HUES48 (cell line): Measurements from ENCODE around the gene ESRRB.
"Not testable (repeated sequence)": the region's sequence is repeated elsewhere in the genome, so short reads cannot be mapped to it uniquely, and the experiment has no call there.

Experiments
- H3K27ac ChIP-seq: one replicate; pipeline ENCODE4 v1.7.0; 2013; ENCODE audit warnings: low read depth, low read length, inconsistent platforms
- H3K27me3 ChIP-seq: 2 replicates; pipeline ENCODE4 v1.6.1; 2013; ENCODE audit warnings: mild to moderate bottlenecking, low read length; ENCODE audit not compliant: control insufficient read depth, insufficient read depth
- H3K36me3 ChIP-seq: 2 replicates; pipeline ENCODE4 v1.6.1; 2013; ENCODE audit warnings: low read length; ENCODE audit not compliant: control insufficient read depth, insufficient read depth
- H3K4me1 ChIP-seq: 2 replicates; pipeline ENCODE4 v1.6.1; 2013; ENCODE audit warnings: mild to moderate bottlenecking, low read length; ENCODE audit not compliant: control insufficient read depth, insufficient read depth
- H3K4me3 ChIP-seq: 2 replicates; pipeline ENCODE4 v1.5.1; 2013; ENCODE audit warnings: mild to moderate bottlenecking, low read depth, low read length
- H3K9ac ChIP-seq: 2 replicates; pipeline ENCODE4 v1.6.1; 2013; ENCODE audit warnings: mild to moderate bottlenecking, low read depth, low read length, moderate library complexity
- H3K9me3 ChIP-seq: 2 replicates; pipeline ENCODE4 v1.6.1; 2013; ENCODE audit warnings: low read length; ENCODE audit not compliant: control insufficient read depth, insufficient read depth

Gene ESRRB

DNA sequence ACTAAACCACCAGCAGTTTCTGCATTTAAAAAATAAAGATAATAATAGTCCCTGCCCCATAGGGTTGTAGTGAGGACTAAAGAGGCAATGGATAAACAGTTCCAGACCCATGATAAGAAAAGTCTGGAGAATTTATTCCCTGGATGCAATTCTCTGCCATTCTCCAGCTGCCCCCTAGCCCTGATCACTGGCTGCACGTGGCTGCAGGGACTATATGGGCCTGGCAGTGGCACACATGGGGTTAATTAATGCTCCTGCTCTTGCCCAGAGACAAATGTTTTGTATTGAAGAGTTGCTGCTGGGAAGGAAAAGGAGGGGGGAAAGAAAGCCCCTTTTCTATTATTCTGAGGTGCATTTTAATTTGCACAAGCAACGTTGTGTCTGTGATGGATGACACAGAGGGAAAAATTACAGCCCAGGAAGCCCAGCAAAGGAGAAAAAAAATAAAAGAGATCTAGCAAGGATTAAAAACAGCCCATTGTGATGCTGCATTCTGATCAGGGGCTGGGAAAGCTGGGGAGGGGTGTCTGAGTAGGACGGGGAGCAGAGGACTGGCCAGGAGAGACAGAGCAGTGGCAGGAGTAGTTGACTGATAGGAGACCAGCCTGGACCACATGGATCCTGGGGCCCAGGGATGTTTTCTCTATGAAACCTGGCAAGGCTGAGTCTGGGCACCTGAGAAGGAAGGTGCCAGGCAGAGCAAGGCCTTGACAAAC lies 149.3 kb downstream of the ESRRB start:
- H3K9ac ChIP-seq, result no peak overlapping the region
- peaks cover 4% of the 10 kb centered on the region; the same call in 1 of the 2 replicates for H3K4me1 ChIP-seq
- H3K9me3 ChIP-seq, result no peaks in the 10 kb centered on the region
- no peak overlapping the region for H3K27ac ChIP-seq
- H3K4me3 ChIP-seq, result no peak overlapping the region
- H3K27me3 ChIP-seq, result no peaks in the 10 kb centered on the region
- H3K36me3 ChIP-seq, result no peaks in the 10 kb centered on the region

DNA sequence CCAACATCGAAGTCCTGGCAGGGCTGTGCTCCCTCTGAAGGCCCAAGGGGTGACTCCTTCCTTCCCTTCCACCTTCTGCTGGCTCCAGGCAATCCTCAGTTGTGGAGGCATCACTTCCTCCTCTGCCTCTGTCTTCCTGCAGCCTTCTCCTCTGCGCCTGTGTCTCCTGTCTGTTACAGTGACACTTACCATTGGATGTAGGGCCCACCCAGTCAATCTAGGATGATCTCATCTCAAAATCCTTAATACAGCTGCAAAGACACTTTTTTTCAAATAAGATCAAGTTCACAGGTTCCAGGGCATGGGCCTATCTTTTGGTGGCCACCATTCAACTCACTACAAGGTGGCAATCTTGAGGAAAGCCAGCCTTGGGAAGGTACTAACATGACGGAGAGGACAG lies 155.1 kb downstream of the ESRRB start:
- H3K27me3 ChIP-seq, result no peaks in the 10 kb centered on the region
- H3K27ac ChIP-seq, result no peak overlapping the region
- H3K9me3 ChIP-seq, result no peaks in the 10 kb centered on the region
- H3K4me3 ChIP-seq, result no peak overlapping the region
- no peaks in the 10 kb centered on the region for H3K4me1 ChIP-seq
- no peak overlapping the region for H3K9ac ChIP-seq
- H3K36me3 ChIP-seq, result no peaks in the 10 kb centered on the region

DNA sequence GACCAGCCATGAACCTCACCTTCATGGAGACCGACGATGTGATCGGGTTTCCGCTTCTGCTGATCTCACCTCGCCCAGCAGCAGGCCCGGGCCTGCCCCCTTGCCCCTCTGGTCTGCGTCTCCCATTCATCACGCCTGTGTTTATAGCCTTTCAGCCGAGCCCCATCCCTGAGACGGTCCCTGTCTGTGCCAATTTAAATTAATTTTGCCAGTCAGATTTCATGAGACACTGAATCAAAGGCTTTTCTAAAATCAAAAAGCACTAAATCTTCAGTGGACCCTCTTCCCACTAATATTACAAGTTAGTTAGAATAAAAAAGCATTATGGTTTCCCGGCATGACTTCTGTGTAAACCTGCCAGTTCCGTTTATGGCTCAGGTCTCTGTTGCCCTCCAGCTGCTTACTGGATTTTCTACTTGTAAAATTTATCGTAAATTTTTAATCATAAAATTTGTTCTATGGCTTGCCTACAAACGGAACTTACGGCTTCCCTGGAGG lies 155.9 kb downstream of the ESRRB start:
- no peaks in the 10 kb centered on the region for H3K9me3 ChIP-seq
- no peak overlapping the region for H3K4me3 ChIP-seq
- no peaks in the 10 kb centered on the region for H3K27me3 ChIP-seq
- no peak overlapping the region for H3K9ac ChIP-seq
- no peaks in the 10 kb centered on the region for H3K36me3 ChIP-seq
- no peak overlapping the region for H3K27ac ChIP-seq
- H3K4me1 ChIP-seq, result no peaks in the 10 kb centered on the region

DNA sequence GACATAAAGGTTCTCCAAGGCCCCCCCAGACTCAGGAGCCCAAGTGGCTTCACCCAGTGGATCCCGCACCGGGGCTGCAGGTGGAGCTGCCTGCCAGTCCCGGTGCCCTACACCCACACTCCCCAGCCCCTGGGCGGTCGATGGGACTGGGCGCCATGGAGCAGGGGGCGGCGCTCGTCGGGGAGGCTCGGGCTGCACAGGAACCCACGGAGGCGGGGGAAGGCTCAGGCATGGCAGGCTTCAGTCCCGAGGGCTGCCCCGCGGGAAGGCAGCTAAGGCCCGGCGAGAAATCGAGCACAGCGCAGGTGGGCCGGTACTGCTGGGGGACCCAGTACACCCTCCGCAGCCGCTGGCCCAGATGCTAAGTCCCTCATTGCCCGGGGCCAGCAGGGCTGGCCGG lies 160.7 kb downstream of the ESRRB start:
- not testable (repeated sequence) for H3K36me3 ChIP-seq, H3K27me3 ChIP-seq

DNA sequence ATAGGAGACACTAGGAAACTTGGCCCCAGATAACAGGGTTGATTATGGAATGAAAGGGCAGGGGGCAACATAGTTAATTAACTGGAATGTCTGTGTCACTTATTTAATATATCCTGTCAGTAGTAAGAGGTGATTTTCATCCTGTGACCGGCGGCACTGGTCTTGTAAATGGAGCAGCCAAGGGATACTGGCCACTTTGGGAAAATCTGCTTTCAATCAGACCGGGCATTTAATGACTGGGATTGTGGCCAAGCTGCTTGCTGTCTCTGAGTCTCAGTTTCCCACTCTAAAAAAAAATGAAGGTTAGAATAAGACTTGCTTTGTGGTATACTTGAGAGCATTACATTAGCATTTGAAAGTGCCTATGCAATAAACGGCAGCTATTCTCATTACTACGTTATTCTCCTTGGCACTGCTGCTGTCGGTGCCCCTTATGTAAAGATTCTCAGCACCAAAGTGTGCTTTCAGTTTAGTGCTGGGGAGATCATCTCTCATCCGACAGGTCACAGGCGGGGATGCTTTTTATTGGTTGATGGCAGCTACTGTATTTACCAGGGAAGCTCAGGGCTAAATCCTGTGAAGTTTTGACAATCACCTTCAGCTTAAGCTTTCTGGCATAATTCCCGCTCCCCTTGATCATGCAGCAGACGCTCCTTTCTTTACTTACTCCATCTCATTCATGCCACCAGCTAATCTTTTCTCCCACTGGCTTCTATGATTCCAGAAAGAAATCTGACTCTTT lies 162.1 kb downstream of the ESRRB start:
- no peak overlapping the region for H3K4me3 ChIP-seq
- H3K36me3 ChIP-seq, result no peaks in the 10 kb centered on the region
- H3K27ac ChIP-seq, result no peak overlapping the region
- no peaks in the 10 kb centered on the region for H3K9me3 ChIP-seq
- peaks cover 13% of the 10 kb centered on the region for H3K4me1 ChIP-seq
- H3K9ac ChIP-seq, result no peak overlapping the region
- H3K27me3 ChIP-seq, result no peaks in the 10 kb centered on the region

More for the DNA sequence above, 160.7 kb downstream of the ESRRB start:
- H3K9me3 ChIP-seq, H3K4me3 ChIP-seq, H3K4me1 ChIP-seq, H3K9ac ChIP-seq, H3K27ac ChIP-seq: not testable (repeated sequence)

DNA sequence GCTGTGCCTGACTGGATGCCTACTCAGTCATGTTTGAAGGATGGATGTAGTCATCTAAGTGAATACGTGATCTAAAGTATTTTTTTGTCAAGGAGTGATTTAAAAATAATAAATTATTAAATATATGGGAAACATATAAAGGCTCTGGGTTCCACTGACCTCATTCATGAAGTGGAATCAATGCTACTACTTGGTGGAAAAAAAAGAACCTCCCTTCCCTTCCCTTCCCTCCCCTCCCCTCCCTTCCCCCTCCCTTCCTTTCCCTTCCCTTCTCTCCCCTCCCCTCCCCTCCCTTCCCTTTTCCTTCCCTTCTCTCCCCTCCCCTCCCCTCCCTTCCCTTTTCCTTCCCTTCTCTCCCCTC lies 162.7 kb downstream of the ESRRB start:
- Histone ChIP-seq H3K27me3 (no peaks in the 10 kb centered on the region), H3K9me3 (no peaks in the 10 kb centered on the region), H3K36me3 (no peaks in the 10 kb centered on the region), H3K27ac (no peak overlapping the region), H3K4me1 (peaks cover 13% of the 10 kb centered on the region), H3K9ac (no peak overlapping the region), H3K4me3 (no peak overlapping the region)

DNA sequence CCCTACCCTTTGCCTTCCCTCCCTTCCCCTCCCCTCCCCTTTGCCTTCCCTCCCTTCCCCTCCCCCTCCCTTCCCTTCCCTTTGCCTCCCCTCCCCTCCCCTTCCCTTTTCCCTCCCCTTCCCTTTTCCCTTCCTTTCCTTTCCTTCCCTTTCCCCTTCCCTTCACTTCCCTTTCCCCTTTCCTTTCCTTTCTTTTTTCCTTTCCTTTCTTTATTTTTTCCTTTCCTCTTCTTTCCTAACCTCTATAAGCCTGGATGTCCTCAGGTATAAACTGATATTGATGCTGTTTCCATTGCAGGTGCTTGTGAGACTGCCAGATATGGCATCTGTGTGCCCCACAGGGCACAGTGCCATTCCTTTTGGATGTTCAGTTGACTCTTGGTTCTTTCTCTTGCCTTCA lies 163.2 kb downstream of the ESRRB start:
- H3K27me3 ChIP-seq, result no peaks in the 10 kb centered on the region
- no peaks in the 10 kb centered on the region for H3K36me3 ChIP-seq
- H3K4me1 ChIP-seq, result peaks cover 13% of the 10 kb centered on the region
- H3K27ac ChIP-seq, result no peak overlapping the region
- H3K4me3 ChIP-seq, result no peak overlapping the region
- H3K9ac ChIP-seq, result no peak overlapping the region
- H3K9me3 ChIP-seq, result no peaks in the 10 kb centered on the region

DNA sequence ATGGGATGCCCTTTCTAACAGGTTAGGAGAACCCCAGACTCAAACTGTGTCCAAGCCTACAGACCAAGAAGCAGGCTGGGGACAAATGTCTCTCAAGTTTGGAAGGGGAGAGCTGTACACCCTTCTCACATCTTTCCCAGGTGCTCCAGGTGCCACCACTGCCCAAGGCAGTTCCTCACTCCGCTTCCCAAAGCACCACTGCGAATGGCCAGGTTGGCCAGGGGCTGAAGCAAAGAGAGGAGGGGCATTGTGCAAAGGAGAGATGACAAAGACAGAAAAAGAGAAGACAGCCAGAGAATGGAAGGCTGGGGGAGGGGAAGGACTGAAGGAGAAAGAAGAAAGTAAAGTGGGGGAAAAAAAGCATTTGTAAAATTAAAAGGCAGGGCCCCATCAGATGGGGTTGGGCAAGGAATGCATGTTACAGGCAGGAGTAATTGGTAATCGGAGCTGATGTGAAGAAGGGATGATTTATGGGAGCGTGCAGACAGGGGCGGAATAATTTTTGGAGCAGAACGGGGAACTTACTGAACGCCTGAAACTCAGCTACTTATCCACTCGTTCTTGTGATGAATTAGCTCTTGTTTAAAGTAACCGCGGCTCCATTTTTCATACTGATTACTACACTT lies 165.8 kb downstream of the ESRRB start:
- Histone ChIP-seq H3K27ac (no peak overlapping the region), H3K9ac (no peak overlapping the region), H3K4me1 (peaks cover 13% of the 10 kb centered on the region), H3K36me3 (no peaks in the 10 kb centered on the region), H3K9me3 (no peaks in the 10 kb centered on the region), H3K27me3 (no peaks in the 10 kb centered on the region), H3K4me3 (no peak overlapping the region)

DNA sequence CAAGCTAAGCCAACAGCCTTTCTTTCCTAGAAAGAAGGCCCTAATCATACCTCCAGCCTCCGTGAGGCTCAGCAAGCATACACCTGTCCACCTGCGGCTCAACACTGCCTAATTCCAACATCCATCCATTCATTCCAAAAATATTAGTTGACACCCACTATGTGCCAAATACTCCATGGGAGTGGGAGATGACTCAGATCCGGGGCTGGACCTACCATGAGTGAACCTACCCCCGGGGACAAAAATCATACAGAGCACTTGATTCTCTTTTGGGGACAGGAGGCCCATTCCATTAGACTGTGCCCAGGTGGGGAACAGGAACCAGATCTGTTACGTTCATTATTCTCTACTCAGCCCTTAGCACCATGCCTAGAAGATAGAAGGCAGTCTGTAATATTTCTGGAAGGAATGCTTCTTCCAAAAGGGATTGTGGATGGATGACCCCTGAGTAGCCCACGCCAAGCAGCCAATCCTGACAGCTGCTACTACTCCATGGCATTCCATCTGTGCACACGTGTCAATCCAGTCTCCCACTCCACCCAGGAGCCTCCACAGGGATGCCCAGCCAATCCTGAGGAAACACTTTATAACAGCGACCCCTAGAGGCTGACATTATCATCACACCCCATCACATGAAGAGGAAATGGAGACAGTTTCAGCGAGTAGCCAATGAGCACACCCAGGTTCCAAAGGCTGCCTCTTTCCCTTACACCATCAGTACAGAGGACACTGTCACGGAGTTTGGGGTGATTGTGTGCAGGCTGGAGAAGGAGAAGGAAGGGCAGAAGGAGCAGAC lies 170.7 kb downstream of the ESRRB start:
- Histone ChIP-seq H3K27me3 (no peaks in the 10 kb centered on the region), H3K27ac (no peak overlapping the region), H3K4me1 (peaks cover 14% of the 10 kb centered on the region), H3K36me3 (no peaks in the 10 kb centered on the region), H3K4me3 (no peak overlapping the region), H3K9me3 (no peaks in the 10 kb centered on the region), H3K9ac (no peak overlapping the region)

DNA sequence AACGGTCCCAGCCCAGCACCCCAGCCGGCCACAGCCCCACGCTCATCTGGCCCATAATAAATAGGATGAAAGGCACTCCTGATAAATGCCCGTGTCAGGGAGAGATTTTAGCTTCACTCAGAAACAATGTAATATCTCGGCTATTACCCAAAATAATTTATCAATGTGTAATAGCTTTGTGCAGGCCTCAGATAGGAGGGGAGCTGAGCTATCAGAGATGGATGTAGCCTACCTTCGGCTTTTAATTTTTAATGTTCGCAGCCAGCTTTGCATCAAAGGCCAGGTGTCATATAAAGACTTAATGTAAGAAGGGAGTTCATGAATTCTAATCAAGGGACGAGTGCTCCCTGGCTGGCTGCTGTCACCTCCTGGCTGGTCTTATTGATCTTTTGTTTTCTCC lies 171.9 kb downstream of the ESRRB start:
- Histone ChIP-seq H3K4me3 (no peak overlapping the region), H3K27me3 (no peaks in the 10 kb centered on the region), H3K9ac (no peak overlapping the region), H3K36me3 (no peaks in the 10 kb centered on the region), H3K27ac (no peak overlapping the region), H3K9me3 (no peaks in the 10 kb centered on the region), H3K4me1 (peaks cover 10% of the 10 kb centered on the region; the same call in 1 of the 2 replicates)
